ENCODE data around the gene GGT5.
A peak's percentile ranks its signal among the peaks of the same experiment; 100 is the strongest.
"Not testable (repeated sequence)": the region's sequence is repeated elsewhere in the genome, so short reads cannot be mapped to it uniquely, and the experiment has no call there.

The GGT5 gene

DNA sequence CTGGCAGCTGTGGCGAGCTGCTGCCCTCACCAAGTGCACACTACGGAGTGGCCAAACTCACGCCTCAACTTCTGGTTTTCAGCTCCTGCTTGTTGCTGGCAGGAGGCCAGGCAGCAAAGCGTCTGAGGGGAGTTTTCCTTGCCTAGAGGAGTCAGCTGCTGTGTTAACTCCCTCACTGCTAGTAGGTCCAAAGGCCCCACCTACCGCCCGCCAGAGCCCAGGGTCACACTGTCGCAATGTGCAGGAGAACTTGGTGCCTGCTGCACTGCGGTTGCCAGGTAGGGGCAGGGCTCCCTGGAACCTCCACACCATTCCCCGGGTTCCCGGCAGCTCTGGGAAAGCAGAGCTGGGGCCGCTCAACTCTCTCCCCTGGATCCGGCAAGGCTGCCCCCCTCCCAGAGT lies at the start of gene GGT5:
Gene GGT5 (minus strand): TSS at position 53 of the 402 bp plus-strand sequence. CDS start 357 bp downstream, outside the sequence.
- DNase-seq = not testable (repeated sequence)

DNA sequence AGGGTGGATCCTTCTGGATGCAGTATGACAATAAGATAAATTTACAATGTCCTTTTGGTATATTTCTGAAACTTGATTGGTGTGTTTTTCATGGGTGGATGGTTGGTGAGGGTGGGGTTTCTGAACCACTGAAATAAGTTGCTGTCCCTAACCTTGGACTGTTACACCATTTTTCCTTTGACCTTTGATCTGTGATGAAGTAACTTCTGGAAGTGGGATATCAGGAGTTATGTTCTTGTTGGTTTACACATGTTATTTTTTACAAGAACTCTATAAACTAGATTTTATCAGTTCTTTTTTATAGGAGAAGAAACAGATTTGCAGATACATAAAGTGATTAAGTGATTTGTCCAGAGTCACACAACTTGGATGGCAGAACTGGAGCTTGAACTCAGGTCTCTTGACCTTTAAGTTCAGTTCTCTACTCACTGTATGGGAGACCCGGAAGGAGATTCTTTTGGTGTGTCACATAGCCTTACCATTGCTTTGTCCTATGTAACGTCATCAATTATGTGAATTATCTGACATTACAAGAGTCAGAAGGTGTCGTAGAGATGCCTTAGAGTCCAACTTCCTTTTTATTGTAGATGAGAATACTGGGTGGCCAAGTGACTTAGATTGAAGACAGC lies 47.4 kb upstream of the GGT5 start:
- DNase-seq = not testable (repeated sequence)

GRCh38 chr22:24291515-24292201 lies 46.8 kb upstream of the GGT5 start:
- DNase-seq = no peak

- DNase-seq = no peak
Observed at GRCh38 chr22:24290459-24290858, 45.6 kb upstream of the GGT5 start.

GRCh38 chr22:24289741-24290163 lies 44.9 kb upstream of the GGT5 start:
- DNase-seq = no peak

DNA sequence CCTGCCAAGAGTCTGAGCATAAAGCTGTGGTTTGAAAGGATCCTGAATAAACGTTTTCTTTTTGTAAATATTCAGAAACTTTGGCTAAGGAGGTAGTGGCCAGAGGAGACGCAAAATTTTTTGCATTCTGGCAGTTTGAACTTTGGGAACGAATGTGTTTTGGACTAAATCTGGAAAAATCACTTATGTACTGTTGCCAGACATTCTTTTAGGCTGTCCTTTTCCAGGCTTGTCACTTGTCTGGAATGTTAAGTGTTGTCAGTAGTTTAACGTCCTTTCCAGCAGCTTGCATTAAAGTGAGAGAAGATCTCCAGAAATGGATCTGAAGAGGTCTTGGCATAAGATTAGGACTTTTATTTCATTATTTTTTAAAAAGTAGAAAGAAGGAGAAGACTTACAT lies 44.2 kb upstream of the GGT5 start:
- no peak for DNase-seq

- DNase-seq = not testable (repeated sequence)
Observed at GRCh38 chr22:24287801-24288200, 42.9 kb upstream of the GGT5 start.

GRCh38 chr22:24287212-24287611 lies 42.3 kb upstream of the GGT5 start:
- not testable (repeated sequence) for DNase-seq

GRCh38 chr22:24285245-24285644 lies 40.4 kb upstream of the GGT5 start:
- DNase-seq = no peak

DNA sequence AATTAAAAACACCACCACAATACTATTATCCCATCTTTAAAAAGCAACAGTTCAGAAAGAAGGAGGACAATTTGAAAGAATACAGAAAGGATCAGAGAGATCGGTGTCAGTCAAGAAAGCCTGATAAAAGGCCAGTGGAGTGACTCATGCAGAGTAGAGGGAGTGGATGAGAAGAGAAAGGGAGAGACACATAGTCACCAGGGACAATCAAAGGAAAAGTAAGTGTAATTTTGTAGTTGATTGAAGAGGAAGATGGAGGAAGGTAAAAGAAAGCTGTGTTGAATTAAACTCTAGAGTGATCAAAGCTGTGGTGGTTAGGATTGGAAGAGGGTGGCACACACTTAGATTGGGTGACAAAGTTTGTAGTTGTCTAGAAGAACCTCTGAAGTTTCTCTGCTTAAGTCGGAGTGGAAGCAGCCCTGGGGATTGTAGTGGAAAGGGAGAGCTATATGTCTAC lies 39.9 kb upstream of the GGT5 start:
- no peak for DNase-seq

GRCh38 chr22:24282401-24282800 lies 37.5 kb upstream of the GGT5 start:
- no peak for DNase-seq

DNA sequence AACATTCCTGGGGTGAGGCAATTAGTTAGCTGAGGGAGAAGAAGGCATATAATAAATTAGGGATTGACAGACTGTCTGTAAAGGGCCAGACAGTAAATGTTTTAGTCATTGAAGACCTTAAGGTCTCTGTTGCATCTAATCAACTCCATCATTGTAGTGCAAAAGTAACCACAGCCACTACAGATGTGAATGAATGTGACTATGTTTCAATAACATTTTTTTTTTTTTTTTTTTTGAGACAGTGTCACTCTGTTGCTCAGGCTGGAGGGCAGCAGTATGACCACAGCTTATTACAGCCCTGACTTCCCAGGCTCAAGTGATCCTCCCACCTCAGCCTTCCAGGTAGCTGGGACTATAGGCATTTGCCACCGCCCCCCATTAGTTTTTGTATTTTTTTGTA lies 35.5 kb upstream of the GGT5 start:
- DNase-seq = not testable (repeated sequence)

DNA sequence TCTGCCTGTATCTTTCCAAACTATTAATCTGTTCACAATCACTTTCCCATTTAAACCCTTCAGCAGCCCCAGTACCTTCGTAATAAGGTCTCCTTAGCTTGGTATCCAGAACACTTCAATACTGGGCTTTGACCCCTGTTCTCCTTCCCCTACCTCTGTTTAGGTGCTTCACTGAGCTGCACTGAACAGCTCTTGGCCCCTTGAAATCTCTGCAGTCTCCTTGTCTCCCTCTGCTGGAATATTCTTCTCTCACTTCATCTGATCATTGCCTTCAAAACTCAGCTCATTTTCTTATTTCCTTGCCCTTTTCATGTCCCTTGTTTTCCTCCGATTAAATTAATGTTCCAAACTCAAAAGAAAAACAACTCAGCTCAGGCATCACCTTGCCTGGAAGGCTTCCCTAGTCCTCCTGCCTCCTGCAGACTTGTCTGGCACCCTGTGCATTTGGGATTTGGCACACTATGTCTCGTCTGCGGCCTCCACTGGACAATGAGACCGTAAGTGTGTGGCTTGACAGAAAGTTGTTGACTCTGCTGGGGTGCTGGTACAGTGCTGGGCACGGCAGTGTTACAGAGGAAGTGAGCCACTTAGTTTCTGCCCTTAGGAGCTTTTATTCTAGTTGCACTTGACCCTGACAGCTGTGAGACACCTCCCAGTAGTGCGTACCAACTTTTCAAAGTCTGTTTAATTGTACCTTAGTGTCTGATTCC lies 30.0 kb upstream of the GGT5 start:
- DNase-seq = not testable (repeated sequence)

- DNase-seq = not testable (repeated sequence)
Observed at GRCh38 chr22:24273906-24274305, 29.0 kb upstream of the GGT5 start.

GRCh38 chr22:24273031-24273430 lies 28.1 kb upstream of the GGT5 start:
- not testable (repeated sequence) for DNase-seq

GRCh38 chr22:24271386-24271854 lies 26.5 kb upstream of the GGT5 start:
- no peak for DNase-seq

DNA sequence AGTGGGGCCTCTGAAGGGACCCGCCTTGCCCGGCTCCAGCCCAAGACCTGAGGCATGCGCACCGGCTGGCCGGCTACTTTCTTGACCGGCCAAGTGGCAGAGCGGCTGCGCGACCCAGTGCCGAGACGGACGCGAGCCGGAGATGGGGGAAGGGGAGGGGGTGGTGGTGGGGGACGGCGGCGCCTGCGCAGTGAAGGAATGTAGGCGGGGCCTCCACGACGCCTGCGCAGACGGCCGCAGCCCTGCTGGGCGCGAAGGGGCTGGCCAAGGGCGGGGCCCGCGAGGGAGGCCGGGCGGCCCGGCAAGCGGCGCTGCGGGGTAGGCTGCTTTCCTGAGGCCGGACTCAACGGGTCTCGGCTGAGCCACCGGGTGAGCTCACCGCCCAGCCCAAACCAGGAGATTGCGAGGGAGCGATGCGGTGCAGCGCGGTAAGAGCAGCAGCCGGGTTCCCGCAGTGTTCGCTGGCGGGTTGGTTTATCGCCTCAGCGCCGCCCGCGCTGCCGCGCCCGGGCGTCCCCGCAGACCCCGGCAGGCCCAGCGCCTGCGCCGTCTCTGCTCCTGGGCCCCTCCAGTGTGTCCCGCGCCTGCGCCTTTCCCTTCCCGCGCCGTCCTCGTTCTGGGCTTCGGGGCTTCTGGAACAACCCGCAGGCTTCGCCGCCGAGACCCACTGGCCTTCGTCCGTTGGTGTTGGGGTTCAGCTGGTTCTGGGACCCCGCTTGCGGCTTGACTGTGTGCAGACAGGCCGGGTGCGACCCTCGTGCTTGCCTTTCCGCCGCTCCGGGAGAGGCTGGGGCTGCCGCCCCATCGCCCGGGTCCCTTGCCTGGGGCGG lies 25.9 kb upstream of the GGT5 start, which contains the start of gene SPECC1L:
Gene SPECC1L (plus strand): TSS at position 276 of the 830 bp plus-strand sequence. CDS start 31,401 bp downstream, outside the sequence.
- DNase-seq = peak; percentile 79 to 90 (median 82)

DNA sequence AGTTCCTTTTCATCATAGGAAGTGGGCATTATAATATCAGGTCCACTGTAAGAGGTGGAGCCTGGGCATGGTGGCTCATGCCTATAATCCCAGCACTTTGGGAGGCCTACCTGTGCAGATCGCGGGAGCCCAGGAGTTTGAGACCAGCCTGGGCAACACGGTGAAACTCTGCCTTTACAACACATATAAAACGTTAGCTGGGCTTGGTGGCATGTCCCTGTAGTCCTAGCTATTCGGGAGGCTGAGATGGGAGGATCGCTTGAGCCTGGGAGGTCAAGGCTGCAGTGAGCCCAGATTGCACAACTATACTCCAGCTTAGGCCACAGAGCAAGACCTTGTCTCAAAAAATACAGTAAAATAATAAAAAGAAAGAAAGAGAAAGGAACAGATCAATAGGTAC lies 21.6 kb upstream of the GGT5 start:
- not testable (repeated sequence) for DNase-seq

- DNase-seq = no peak
Observed at GRCh38 chr22:24265734-24266133, 20.9 kb upstream of the GGT5 start.

GRCh38 chr22:24264329-24264896 lies 19.5 kb upstream of the GGT5 start:
- not testable (repeated sequence) for DNase-seq

GRCh38 chr22:24263479-24263878 lies 18.6 kb upstream of the GGT5 start:
- DNase-seq = not testable (repeated sequence)

GRCh38 chr22:24262185-24262749 lies 17.4 kb upstream of the GGT5 start:
- DNase-seq = not testable (repeated sequence)
